IMR-90 (cell line): Measurements from ENCODE around the gene ATP8B3. TPM values are rescaled to one million over a fixed set of nuclear protein-coding genes. Genes with fewer than 3 reads are reported as not detected.

Source experiments
- ATAC-seq: fragments of 200-7000 bp; cut with Tn5 transposase; 2 replicates; pipeline ENCODE4 v1.9.1; 2020; ENCODE audit warnings: low read depth, mild to moderate bottlenecking, moderate library complexity
- BruUV-seq: library from RNA; stranded (reverse); fragments of 400-500 nt; replicated peaks from 2 replicates; lab custom pipeline; 2021; lab: Mats Ljungman, UMichigan
- CTCF ChIA-PET: fragments of 300-600 bp; formaldehyde crosslinking; extraction: SDS; loops from one replicate; lab custom pipeline; 2021; ENCODE audit warnings: antibody characterized with exemption; lab: Yijun Ruan, JAX
- POLR2A ChIA-PET: fragments of 300-600 bp; sonication (Branson Sonifier 250); formaldehyde crosslinking; loops from one replicate; lab custom pipeline; 2022; ENCODE audit warnings: antibody characterized with exemption; ENCODE audit not compliant: unreplicated experiment; lab: Charles Lee
- DNase-seq: peaks from one replicate; pipeline ENCODE4 v3.0.0; 2013
- H2AFZ ChIP-seq: replicated peaks from 2 replicates; pipeline ENCODE3; 2013; ENCODE audit warnings: low read length, mild to moderate bottlenecking; ENCODE audit not compliant: poor library complexity
- H2AK5ac ChIP-seq: 2 replicates; pipeline ENCODE4 v1.6.1; 2013; ENCODE audit warnings: low read depth, low read length, inconsistent platforms
- H2AK9ac ChIP-seq: replicated peaks from 2 replicates; pipeline ENCODE3; 2013; ENCODE audit warnings: mild to moderate bottlenecking, low read depth, low read length, moderate library complexity; ENCODE audit not compliant: poor library complexity
- H2BK120ac ChIP-seq: 2 replicates; pipeline ENCODE4 v1.6.1; 2013; ENCODE audit warnings: low read depth, low read length, inconsistent platforms
- H2BK15ac ChIP-seq: 3 replicates; pipeline ENCODE4 v1.6.1; 2013; ENCODE audit warnings: low read depth, low read length, inconsistent platforms
- H2BK20ac ChIP-seq: 2 replicates; pipeline ENCODE4 v1.6.1; 2013; ENCODE audit warnings: low read depth, mild to moderate bottlenecking, inconsistent platforms, low read length, moderate library complexity
- H2BK5ac ChIP-seq: 2 replicates; pipeline ENCODE4 v1.6.1; 2013; ENCODE audit warnings: mild to moderate bottlenecking, low read depth, low read length, inconsistent platforms; ENCODE audit not compliant: poor library complexity, severe bottlenecking
- H3K14ac ChIP-seq: replicated peaks from 2 replicates; pipeline ENCODE4 v1.6.1; 2013; ENCODE audit warnings: low read depth, low read length, inconsistent platforms
- H3K18ac ChIP-seq: 2 replicates; pipeline ENCODE4 v1.6.1; 2013; ENCODE audit warnings: low read depth, low read length, control low read depth
- H3K23ac ChIP-seq: 2 replicates; pipeline ENCODE4 v1.6.1; 2013; ENCODE audit warnings: low read depth, low read length, inconsistent platforms
- H3K27ac ChIP-seq: 2 replicates; pipeline ENCODE4 v1.5.1; 2013; ENCODE audit warnings: mild to moderate bottlenecking, control low read depth, low read length; ENCODE audit not compliant: insufficient read depth
- H3K27me3 ChIP-seq: 2 replicates; pipeline ENCODE4 v1.6.1; 2013; ENCODE audit warnings: low read length; ENCODE audit not compliant: control insufficient read depth, insufficient read depth
- H3K36me3 ChIP-seq: 2 replicates; pipeline ENCODE4 v1.6.1; 2013; ENCODE audit warnings: low read length, mixed read lengths; ENCODE audit not compliant: control insufficient read depth, insufficient read depth
- H3K4ac ChIP-seq: 2 replicates; pipeline ENCODE4 v1.6.1; 2013; ENCODE audit warnings: low read depth, low read length, inconsistent platforms
- H3K4me1 ChIP-seq: 2 replicates; pipeline ENCODE4 v1.6.1; 2013; ENCODE audit warnings: low read length, mixed read lengths; ENCODE audit not compliant: control insufficient read depth, insufficient read depth
- H3K4me2 ChIP-seq: 2 replicates; pipeline ENCODE4 v1.6.1; 2013; ENCODE audit warnings: low read depth, mild to moderate bottlenecking, control low read depth, low read length, moderate library complexity
- H3K4me3 ChIP-seq: 2 replicates; pipeline ENCODE4 v1.5.1; 2013; ENCODE audit warnings: low read depth, mild to moderate bottlenecking, control low read depth, low read length, moderate library complexity; ENCODE audit not compliant: insufficient read depth
- H3K56ac ChIP-seq: 2 replicates; pipeline ENCODE4 v1.6.1; 2013; ENCODE audit warnings: low read length, inconsistent platforms; ENCODE audit not compliant: insufficient read depth; ENCODE audit errors: extremely low read depth
- H3K79me1 ChIP-seq, 2 experiments: 2 replicates each; pipeline ENCODE4 v1.6.1; 2013; ENCODE audit warnings: low read length in 2 of 2, inconsistent platforms in 1 of 2, low read depth in 1 of 2
- H3K9ac ChIP-seq: 2 replicates; pipeline ENCODE4 v1.6.1; 2013; ENCODE audit warnings: low read depth, low read length, control low read depth
- H3K9me1 ChIP-seq: 2 replicates; pipeline ENCODE4 v1.6.1; 2013; ENCODE audit warnings: low read length, inconsistent platforms; ENCODE audit not compliant: insufficient read depth
- H3K9me3 ChIP-seq: 2 replicates; pipeline ENCODE4 v1.6.1; 2013; ENCODE audit warnings: low read length; ENCODE audit not compliant: control insufficient read depth, insufficient read depth
- H4K20me1 ChIP-seq: 2 replicates; pipeline ENCODE4 v1.6.1; 2013; ENCODE audit warnings: low read length, inconsistent platforms; ENCODE audit not compliant: insufficient read depth
- H4K5ac ChIP-seq: 2 replicates; pipeline ENCODE4 v1.6.1; 2013; ENCODE audit warnings: mild to moderate bottlenecking, low read depth, low read length, control low read depth
- H4K8ac ChIP-seq, 2 experiments: 2 replicates each; pipeline ENCODE4 v1.6.1; 2013; ENCODE audit warnings: low read depth in 2 of 2, low read length in 2 of 2, control low read depth in 1 of 2, inconsistent platforms in 1 of 2
- H4K91ac ChIP-seq: 2 replicates; pipeline ENCODE4 v1.6.1; 2013; ENCODE audit warnings: low read depth, low read length, inconsistent platforms; ENCODE audit not compliant: insufficient read depth
- BHLHE40 ChIP-seq: fragments of 150-350 bp; IDR thresholded peaks from 2 replicates; pipeline ENCODE4 v1.6.1; 2016; ENCODE audit warnings: mild to moderate bottlenecking, low read depth, low read length
- CEBPB ChIP-seq: IDR thresholded peaks from 2 replicates; pipeline ENCODE4 v1.6.1; 2012; ENCODE audit warnings: low read depth, low read length, improper control_type of control experiment
- CTCF ChIP-seq: conservative IDR thresholded peaks from 2 replicates; pipeline ENCODE4 v1.5.1; 2012; ENCODE audit warnings: mild to moderate bottlenecking, low read depth, low read length, improper control_type of control experiment
- ELK1 ChIP-seq: fragments of 150-350 bp; IDR thresholded peaks from 2 replicates; pipeline ENCODE4 v1.6.1; 2016; ENCODE audit warnings: low read depth, mild to moderate bottlenecking, low read length, moderate library complexity, borderline replicate concordance
- FOS ChIP-seq: fragments of 150-350 bp; IDR thresholded peaks from 2 replicates; pipeline ENCODE4 v1.6.1; 2016; ENCODE audit warnings: low read depth, low read length
- MAFK ChIP-seq: IDR thresholded peaks from 2 replicates; pipeline ENCODE4 v1.6.1; 2012; ENCODE audit warnings: low read depth, low read length, improper control_type of control experiment
- MAZ ChIP-seq: IDR thresholded peaks from 2 replicates; pipeline ENCODE4 v1.6.1; 2012; ENCODE audit warnings: low read depth, mild to moderate bottlenecking, low read length, improper control_type of control experiment, moderate library complexity, borderline replicate concordance
- NFE2L2 ChIP-seq: fragments of 150-350 bp; IDR thresholded peaks from 2 replicates; pipeline ENCODE4 v1.6.1; 2016; ENCODE audit warnings: low read depth, mild to moderate bottlenecking, low read length
- POLR2A ChIP-seq: IDR thresholded peaks from 2 replicates; pipeline ENCODE4 v1.6.1; 2012; ENCODE audit warnings: mild to moderate bottlenecking, low read depth, low read length
- RAD21 ChIP-seq: IDR thresholded peaks from 2 replicates; pipeline ENCODE4 v1.6.1; 2012; ENCODE audit warnings: low read length, improper control_type of control experiment
- RCOR1 ChIP-seq: IDR thresholded peaks from 2 replicates; pipeline ENCODE4 v1.6.1; 2012; ENCODE audit warnings: mild to moderate bottlenecking, low read length, improper control_type of control experiment; ENCODE audit not compliant: insufficient replicate concordance
- RFX5 ChIP-seq: IDR thresholded peaks from 2 replicates; pipeline ENCODE4 v1.8.0; 2012; ENCODE audit warnings: low read depth, mild to moderate bottlenecking, low read length, moderate library complexity
- SMC3 ChIP-seq: fragments of 150-350 bp; IDR thresholded peaks from 2 replicates; pipeline ENCODE4 v1.6.1; 2016; ENCODE audit warnings: low read depth, mild to moderate bottlenecking, antibody characterized with exemption, low read length, moderate library complexity
- USF2 ChIP-seq: fragments of 150-350 bp; IDR thresholded peaks from 2 replicates; pipeline ENCODE4 v1.6.1; 2017; ENCODE audit warnings: mild to moderate bottlenecking, antibody characterized with exemption, low read length, low read depth
- WGBS, 2 experiments: methylation state at CpG; one replicate each; pipeline versions ENCODE4 v1.1.5 to v1.1.7; 2013; ENCODE audit warnings: missing lambda C conversion rate in 2 of 2; ENCODE audit not compliant: insufficient read length in 1 of 2; ENCODE audit errors: extremely low coverage in 2 of 2; 5-methylcytosine and 5-hydroxymethylcytosine counted together
- dilution Hi-C: fragments of 300-500 bp; cut with HindIII; formaldehyde crosslinking; loops from one replicate; pipeline ENCODE4 v1.14.3; 2018; ENCODE audit warnings: low sequenced_read_pairs; ENCODE audit not compliant: unreplicated experiment
- in situ Hi-C: fragments of 300-500 bp; cut with MboI; formaldehyde crosslinking; loops from 3 replicates; pipeline ENCODE4 v1.14.3; 2019; ENCODE audit warnings: low sequenced_read_pairs, inconsistent platforms, mixed read lengths
- intact Hi-C: fragments of 100-400 bp; cut with micrococcal nuclease; formaldehyde crosslinking; loops from 2 replicates; pipeline ENCODE4 v1.10.0; 2022
- polyA plus RNA-seq, 3 experiments: library from polyadenylated mRNA; depleted of rRNA; stranded (reverse); fragments of >200 nt; gene quantifications; 2 replicates each; pipeline ENCODE4 v1.2.3, GENCODE V29; 2012; ENCODE audit warnings: low replicate concordance in 1 of 3
- total RNA-seq: library from RNA; depleted of rRNA; stranded (reverse); fragments of >200 nt; gene quantifications from 2 replicates; pipeline ENCODE4 v1.2.3, GENCODE V29; 2012

Gene ATP8B3
- total and polyA plus RNA-seq, 2 of the 4 experiments (the other 2 are of a cell fraction): 1.6 to 8.1 TPM

GRCh38 chr19:1853295-1854038 is 41.4 kb upstream of the ATP8B3 start:
- ATAC-seq (peak; percentile 36), DNase-seq (peak; percentile 68)
- Histone ChIP-seq H3K18ac (no peak overlapping the region), H3K9ac (no peak overlapping the region), H3K4me1 (peaks cover 37% of the 10 kb centered on the region), H3K56ac (no peak overlapping the region), H2BK5ac (no peak overlapping the region), H3K27ac (peak overlapping the region; percentile 27), H2BK15ac (no peak overlapping the region), H2AK9ac (no peak overlapping the region), H3K79me1 (peaks cover 16 to 79% of the 10 kb centered on the region in 2 experiments), H2BK120ac (peak overlapping the region; percentile 12; the same call in 1 of the 2 replicates), H4K20me1 (peaks cover 53% of the 10 kb centered on the region), H3K4me2 (no peak overlapping the region; the same call in 1 of the 2 replicates), H4K8ac (peak overlapping the region in 1 of 2 experiments; percentile 86; a peak in 2 of 4 replicates), H4K91ac (no peak overlapping the region), H3K4ac (peak overlapping the region; percentile 55; the same call in 1 of the 2 replicates), H3K4me3 (no peak overlapping the region), H3K14ac (no peak overlapping the region), H3K23ac (no peak overlapping the region), H3K27me3 (no peaks in the 10 kb centered on the region), H4K5ac (peak overlapping the region; percentile 57; the same call in 1 of the 2 replicates), H3K9me1 (peaks cover 7% of the 10 kb centered on the region; the same call in 1 of the 2 replicates), H3K36me3 (no peaks in the 10 kb centered on the region), H2BK20ac (no peak overlapping the region), H2AK5ac (no peak overlapping the region), H2AFZ (peak overlapping the region; percentile 81), H3K9me3 (no peaks in the 10 kb centered on the region)
- intact Hi-C loops: no loop called here
- whole genome bisulfite sequencing, 2 experiments: 12% methylated on average over 7 of the region's 27 CpGs; no CpG with 5 or more reads in 1 of the 2 experiments
- POLR2A ChIA-PET: no interaction called here
- dilution Hi-C loops: no loop called here
- BruUV-seq: TSS peak; percentile 40
- in situ Hi-C loops: no loop called here
- CTCF ChIA-PET: no interaction called here
- no peak for TF ChIP-seq MAFK
- no peak for TF ChIP-seq POLR2A
- peak; percentile 65 for TF ChIP-seq BHLHE40
- TF ChIP-seq NFE2L2: 0 out of 2 replicates have a peak, but pooled peaks have one; percentile 5
- TF ChIP-seq RFX5: no peak
- no peak for TF ChIP-seq FOS
- TF ChIP-seq USF2: peak; percentile 87
- no peak for TF ChIP-seq ELK1
- 0 out of 2 replicates have a peak, but pooled peaks have one; percentile 41 for TF ChIP-seq MAZ
- peak; percentile 87 for TF ChIP-seq CTCF
- TF ChIP-seq SMC3: peak; percentile 18; the same call in 1 of the 2 replicates
- TF ChIP-seq RCOR1: no peak
- TF ChIP-seq CEBPB: no peak
- peak; percentile 41 for TF ChIP-seq RAD21
